ENCODE results near the gene CBLB.

- TF ChIP-seq, protein P1, sequence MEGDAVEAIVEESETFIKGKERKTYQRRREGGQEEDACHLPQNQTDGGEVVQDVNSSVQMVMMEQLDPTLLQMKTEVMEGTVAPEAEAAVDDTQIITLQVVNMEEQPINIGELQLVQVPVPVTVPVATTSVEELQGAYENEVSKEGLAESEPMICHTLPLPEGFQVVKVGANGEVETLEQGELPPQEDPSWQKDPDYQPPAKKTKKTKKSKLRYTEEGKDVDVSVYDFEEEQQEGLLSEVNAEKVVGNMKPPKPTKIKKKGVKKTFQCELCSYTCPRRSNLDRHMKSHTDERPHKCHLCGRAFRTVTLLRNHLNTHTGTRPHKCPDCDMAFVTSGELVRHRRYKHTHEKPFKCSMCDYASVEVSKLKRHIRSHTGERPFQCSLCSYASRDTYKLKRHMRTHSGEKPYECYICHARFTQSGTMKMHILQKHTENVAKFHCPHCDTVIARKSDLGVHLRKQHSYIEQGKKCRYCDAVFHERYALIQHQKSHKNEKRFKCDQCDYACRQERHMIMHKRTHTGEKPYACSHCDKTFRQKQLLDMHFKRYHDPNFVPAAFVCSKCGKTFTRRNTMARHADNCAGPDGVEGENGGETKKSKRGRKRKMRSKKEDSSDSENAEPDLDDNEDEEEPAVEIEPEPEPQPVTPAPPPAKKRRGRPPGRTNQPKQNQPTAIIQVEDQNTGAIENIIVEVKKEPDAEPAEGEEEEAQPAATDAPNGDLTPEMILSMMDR (IDR thresholded peaks at IDR 0.05): no peak
- no peak for TF ChIP-seq EP300 (IDR thresholded peaks at IDR 0.05)
- TF ChIP-seq, protein P2, sequence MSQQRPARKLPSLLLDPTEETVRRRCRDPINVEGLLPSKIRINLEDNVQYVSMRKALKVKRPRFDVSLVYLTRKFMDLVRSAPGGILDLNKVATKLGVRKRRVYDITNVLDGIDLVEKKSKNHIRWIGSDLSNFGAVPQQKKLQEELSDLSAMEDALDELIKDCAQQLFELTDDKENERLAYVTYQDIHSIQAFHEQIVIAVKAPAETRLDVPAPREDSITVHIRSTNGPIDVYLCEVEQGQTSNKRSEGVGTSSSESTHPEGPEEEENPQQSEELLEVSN (IDR thresholded peaks at IDR 0.05; ENCODE audit: borderline replicate concordance, low read depth): no peak
- no peak for TF ChIP-seq POLR2A (IDR thresholded peaks at IDR 0.05; ENCODE audit: low read length)
- no peak for TF ChIP-seq FOSL2 (IDR thresholded peaks at IDR 0.05)
- no peak for TF ChIP-seq FOSL2 (CRISPR knock-in tag; IDR thresholded peaks at IDR 0.05)
- TF ChIP-seq KDM5A (IDR thresholded peaks at IDR 0.05): no peak
These were observed 192.1 kb downstream of the CBLB start for GRCh38 chr3:105676621-105677300.

Measured in A549 (cell line).